Panc1 (cell line): ENCODE results near the gene GPRC5A. TPM values are rescaled to one million over a fixed set of nuclear protein-coding genes. Genes with fewer than 3 reads are reported as not detected.

Experiments used
- ATAC-seq: fragments of 200-7000 bp; cut with Tn5 transposase; 2 replicates; pipeline ENCODE4 v1.9.1; 2020; ENCODE audit warnings: mild to moderate bottlenecking, moderate library complexity
- BruUV-seq: library from RNA; stranded (reverse); fragments of 400-500 nt; replicated peaks from 2 replicates; lab custom pipeline; 2021; lab: Mats Ljungman, UMichigan
- CTCF ChIA-PET: fragments of 300-600 bp; sonication (Branson Sonifier 250); formaldehyde crosslinking; loops from one replicate; lab custom pipeline; 2022; ENCODE audit warnings: antibody characterized with exemption; lab: Charles Lee
- POLR2A ChIA-PET: fragments of 300-600 bp; sonication (Branson Sonifier 250); formaldehyde crosslinking; loops from one replicate; lab custom pipeline; 2022; ENCODE audit warnings: antibody characterized with exemption; lab: Charles Lee
- DNase-seq: peaks from one replicate; pipeline ENCODE4 v3.0.0-alpha.2; 2010; ENCODE audit warnings: low read depth, low spot score
- H3K27ac ChIP-seq: 2 replicates; pipeline ENCODE4 v1.5.1; 2011; ENCODE audit warnings: mild to moderate bottlenecking, low read length, inconsistent platforms
- H3K27me3 ChIP-seq: fragments of 200-500 bp; sonication (Bioruptor generic); 2 replicates; pipeline ENCODE4 v1.6.0; 2014; ENCODE audit warnings: low read length, inconsistent platforms; ENCODE audit not compliant: control insufficient read depth, insufficient read depth
- H3K36me3 ChIP-seq: fragments of 200-500 bp; sonication (Bioruptor generic); 2 replicates; pipeline ENCODE4 v1.5.1; 2014; ENCODE audit warnings: inconsistent platforms, mild to moderate bottlenecking, low read length, moderate library complexity; ENCODE audit not compliant: control insufficient read depth, insufficient read depth
- H3K4me1 ChIP-seq: 2 replicates; pipeline ENCODE4 v1.5.1; 2011; ENCODE audit warnings: inconsistent platforms, mild to moderate bottlenecking, low read length, moderate library complexity; ENCODE audit not compliant: control insufficient read depth, insufficient read depth
- H3K4me3 ChIP-seq, 2 experiments: 2 replicates each; pipeline ENCODE4 v1.5.1; 2011 to 2012; ENCODE audit warnings: low read depth in 2 of 2, low read length in 2 of 2, mild to moderate bottlenecking in 2 of 2, inconsistent platforms in 1 of 2, moderate library complexity in 1 of 2
- H3K9me3 ChIP-seq: fragments of 200-500 bp; sonication (Bioruptor generic); 2 replicates; pipeline ENCODE4 v1.5.1; 2014; ENCODE audit warnings: low read depth, mild to moderate bottlenecking, inconsistent platforms, low read length, moderate library complexity; ENCODE audit not compliant: control insufficient read depth, insufficient read depth
- CTCF ChIP-seq: fragments of 450-650 bp; IDR thresholded peaks from 2 replicates; pipeline ENCODE4 v1.5.1; 2017; ENCODE audit warnings: mild to moderate bottlenecking
- POLR2AphosphoS5 ChIP-seq: IDR thresholded peaks from 2 replicates; pipeline ENCODE4 v1.6.1; 2012; ENCODE audit warnings: mild to moderate bottlenecking, low read depth, low read length, moderate library complexity
- REST ChIP-seq, 2 experiments: IDR thresholded peaks; 2 replicates each; pipeline ENCODE4 v1.6.1; 2011 to 2012; ENCODE audit warnings: low read depth in 2 of 2, control low read depth in 1 of 2, low read length in 1 of 2, mild to moderate bottlenecking in 1 of 2, moderate library complexity in 1 of 2; ENCODE audit not compliant: insufficient read depth in 1 of 2
- SIN3A ChIP-seq: IDR thresholded peaks from 2 replicates; pipeline ENCODE4 v1.6.1; 2012; ENCODE audit warnings: low read depth, mild to moderate bottlenecking, low read length, moderate library complexity, borderline replicate concordance; ENCODE audit not compliant: insufficient read depth
- TCF7L2 ChIP-seq: IDR thresholded peaks from 2 replicates; pipeline ENCODE4 v1.6.1; 2011; ENCODE audit warnings: mild to moderate bottlenecking, low read depth, low read length, inconsistent platforms
- in situ Hi-C: cut with HindIII; loops from 2 replicates; pipeline ENCODE4 v1.10.0; 2016; ENCODE audit warnings: low sequenced_read_pairs, low pct_unique_long_range_greater_than_20kb
- intact Hi-C: fragments of 100-400 bp; cut with micrococcal nuclease; formaldehyde crosslinking; loops from one replicate; pipeline ENCODE4 v1.10.0; 2022; ENCODE audit not compliant: unreplicated experiment
- total RNA-seq: library from RNA; stranded (reverse); gene quantifications from one replicate; pipeline ENCODE4 v1.2.1, GENCODE V29; 2021; ENCODE audit not compliant: unreplicated experiment

GPRC5A gene
- total RNA-seq, 1 experiment from 2014 or later, result 648 TPM

GRCh38 chr12:12941450-12942350 is 50.3 kb downstream of the GPRC5A start:
- ATAC-seq (no peak), DNase-seq (no peak)
- ChIA-PET POLR2A (no interaction called here), CTCF (no interaction called here)
- in situ Hi-C loops (no loop called here), intact Hi-C loops (no loop called here)
- H3K4me3 ChIP-seq, result no peak overlapping the region
- no peak overlapping the region for H3K27ac ChIP-seq
- H3K36me3 ChIP-seq, result no peaks in the 10 kb centered on the region
- no peaks in the 10 kb centered on the region for H3K27me3 ChIP-seq
- no peak for TF ChIP-seq REST (IDR thresholded peaks at IDR 0.05; ENCODE audit: insufficient read depth in 1 of 2, low read depth in 2 of 2, low read length in 1 of 2)
- H3K4me1 ChIP-seq, result no peaks in the 10 kb centered on the region
- H3K9me3 ChIP-seq, result no peaks in the 10 kb centered on the region
- BruUV-seq, result no TSS peak

DNA sequence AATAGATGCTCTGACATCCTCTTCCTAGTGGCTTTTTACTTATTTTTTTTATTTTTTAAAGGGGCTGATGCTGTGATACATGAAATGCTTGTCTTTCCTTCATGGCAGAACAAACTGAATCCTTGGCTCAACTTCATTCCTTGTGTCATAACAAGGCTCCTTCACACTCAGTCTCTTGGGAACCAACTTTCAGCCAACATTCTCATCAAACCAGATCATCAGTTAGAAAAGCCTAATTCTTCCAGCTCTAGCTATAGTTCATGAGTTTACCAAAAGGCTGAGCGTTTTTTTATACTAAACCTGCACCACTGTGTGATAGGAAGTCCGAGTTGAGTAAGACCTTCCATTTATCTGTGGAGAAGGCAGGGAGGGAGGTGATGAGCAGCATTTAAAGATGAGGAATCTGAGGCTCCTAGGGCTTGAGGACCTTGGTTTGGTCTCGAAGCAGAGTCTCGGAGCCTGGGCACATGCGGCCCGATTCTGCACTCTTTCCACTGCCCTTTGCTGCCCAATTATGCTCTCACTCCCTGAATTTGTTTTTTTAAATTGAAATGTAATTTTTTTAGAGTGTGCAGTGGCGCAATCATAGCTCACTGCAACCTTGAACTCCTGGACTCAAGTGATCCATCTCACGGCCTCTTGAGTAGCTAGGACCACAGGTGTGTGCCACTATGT is 52.4 kb downstream of the GPRC5A start:
- Histone ChIP-seq H3K4me1 (peaks cover 4% of the 10 kb centered on the region; the same call in 1 of the 2 replicates), H3K9me3 (no peaks in the 10 kb centered on the region), H3K27me3 (no peaks in the 10 kb centered on the region), H3K27ac (no peak overlapping the region), H3K4me3 (no peak overlapping the region), H3K36me3 (no peaks in the 10 kb centered on the region; the same call in 1 of the 2 replicates)
- in situ Hi-C loops, result no loop called here
- TF ChIP-seq POLR2AphosphoS5 (no peak), SIN3A (no peak), CTCF (no peak), REST (IDR thresholded peaks at IDR 0.05; ENCODE audit: insufficient read depth in 1 of 2, low read depth in 2 of 2, low read length in 1 of 2) (no peak), TCF7L2 (no peak)
- no peak for DNase-seq
- intact Hi-C loops, result no loop called here
- CTCF ChIA-PET, result no interaction called here
- POLR2A ChIA-PET, result no interaction called here
- no peak for ATAC-seq
- no TSS peak for BruUV-seq
